ENCODE results near the gene OR51B5.
"Not testable (repeated sequence)": the region's sequence is repeated elsewhere in the genome, so short reads cannot be mapped to it uniquely, and the experiment has no call there.

The OR51B5 gene

DNA sequence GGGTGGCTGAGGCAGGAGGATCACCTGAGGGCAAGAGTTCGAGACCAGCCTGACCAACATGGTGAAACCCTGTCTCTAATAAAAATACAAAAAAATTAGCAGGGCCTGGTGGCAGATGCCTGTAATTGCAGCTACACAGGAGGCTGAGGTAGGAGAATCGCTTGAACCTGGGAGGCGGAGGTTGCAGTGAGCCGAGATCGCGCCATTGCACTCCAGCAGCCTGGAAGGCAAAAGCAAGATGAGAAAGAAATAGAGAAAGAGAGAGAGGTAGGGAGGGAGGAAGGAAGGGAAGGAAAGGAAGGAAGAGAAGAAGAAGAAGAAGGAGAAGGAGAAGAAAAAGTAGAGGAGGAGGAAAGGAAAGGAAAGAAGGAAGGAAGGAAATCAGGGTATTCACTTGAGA lies 23.0 kb upstream of the OR51B5 start:
- not testable (repeated sequence) for H3K4me1 ChIP-seq (ENCODE audit: control insufficient read depth in 2 of 2, insufficient read depth in 2 of 2, low read length in 2 of 2); H3K9me3 ChIP-seq (ENCODE audit: control insufficient read depth in 2 of 2, low read length in 2 of 2); H3K9ac ChIP-seq (ENCODE audit: low read depth in 1 of 2, low read length in 2 of 2); H3K4me3 ChIP-seq (ENCODE audit: low read length in 2 of 2); H3K27me3 ChIP-seq (ENCODE audit: control insufficient read depth in 2 of 2, insufficient read depth in 2 of 2, low read length in 2 of 2); H3K36me3 ChIP-seq (ENCODE audit: control insufficient read depth in 2 of 2, insufficient read depth in 2 of 2, low read length in 2 of 2); H3K27ac ChIP-seq (ENCODE audit: low read depth in 2 of 2, low read length in 2 of 2)

DNA sequence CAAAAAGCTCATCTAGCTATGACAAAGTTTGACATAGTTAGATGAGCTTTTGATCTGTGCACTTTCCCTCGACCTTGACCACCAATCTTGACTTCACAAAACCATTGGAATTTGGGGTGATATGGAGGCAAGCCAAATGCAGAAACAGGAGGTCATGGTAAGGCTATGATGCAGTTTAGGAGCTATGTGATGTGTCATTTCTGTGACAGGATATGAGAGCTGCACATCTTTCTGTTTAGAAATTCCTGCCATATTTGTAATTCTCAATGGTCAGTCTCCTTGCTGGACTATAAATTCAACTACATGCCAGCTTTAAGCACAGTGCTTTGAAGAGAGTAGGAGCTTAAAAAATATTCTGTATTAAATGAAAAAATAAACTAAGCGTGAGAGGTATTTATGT lies 20.9 kb upstream of the OR51B5 start:
- no peak overlapping the region for H3K9ac ChIP-seq (ENCODE audit: low read depth in 1 of 2, low read length in 2 of 2)
- no peak overlapping the region for H3K4me3 ChIP-seq (ENCODE audit: low read length in 2 of 2)
- no peaks in the 10 kb centered on the region for H3K27me3 ChIP-seq (ENCODE audit: control insufficient read depth in 2 of 2, insufficient read depth in 2 of 2, low read length in 2 of 2)
- no peaks in the 10 kb centered on the region for H3K9me3 ChIP-seq (ENCODE audit: control insufficient read depth in 2 of 2, low read length in 2 of 2)
- H3K27ac ChIP-seq (ENCODE audit: low read depth in 2 of 2, low read length in 2 of 2) = no peak overlapping the region
- no peaks in the 10 kb centered on the region for H3K4me1 ChIP-seq (ENCODE audit: control insufficient read depth in 2 of 2, insufficient read depth in 2 of 2, low read length in 2 of 2)
- no peaks in the 10 kb centered on the region for H3K36me3 ChIP-seq (ENCODE audit: control insufficient read depth in 2 of 2, insufficient read depth in 2 of 2, low read length in 2 of 2)

DNA sequence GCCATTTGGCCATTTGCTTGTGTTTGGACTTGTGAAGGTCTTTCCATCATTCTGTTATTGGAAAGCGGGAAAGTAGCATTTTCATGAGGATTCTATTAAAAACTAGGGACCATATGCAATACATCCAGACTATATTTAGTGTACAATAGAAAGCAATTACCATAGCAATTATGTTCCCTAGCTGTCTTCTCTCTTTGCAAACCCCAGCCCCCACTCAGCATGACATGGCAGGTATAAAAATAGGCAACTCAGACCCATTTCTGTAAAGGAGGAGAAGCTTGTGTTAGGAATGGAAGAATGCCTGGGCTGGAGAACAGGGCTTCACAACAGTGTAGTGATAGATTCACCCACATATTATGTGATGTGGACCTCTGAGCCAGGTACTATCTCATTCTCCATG lies 20.4 kb upstream of the OR51B5 start:
- H3K4me3 ChIP-seq (ENCODE audit: low read length in 2 of 2) = no peak overlapping the region
- H3K27me3 ChIP-seq (ENCODE audit: control insufficient read depth in 2 of 2, insufficient read depth in 2 of 2, low read length in 2 of 2) = no peaks in the 10 kb centered on the region
- no peaks in the 10 kb centered on the region for H3K9me3 ChIP-seq (ENCODE audit: control insufficient read depth in 2 of 2, low read length in 2 of 2)
- H3K4me1 ChIP-seq (ENCODE audit: control insufficient read depth in 2 of 2, insufficient read depth in 2 of 2, low read length in 2 of 2) = no peaks in the 10 kb centered on the region
- no peak overlapping the region for H3K27ac ChIP-seq (ENCODE audit: low read depth in 2 of 2, low read length in 2 of 2)
- H3K36me3 ChIP-seq (ENCODE audit: control insufficient read depth in 2 of 2, insufficient read depth in 2 of 2, low read length in 2 of 2) = no peaks in the 10 kb centered on the region
- no peak overlapping the region for H3K9ac ChIP-seq (ENCODE audit: low read depth in 1 of 2, low read length in 2 of 2)

DNA sequence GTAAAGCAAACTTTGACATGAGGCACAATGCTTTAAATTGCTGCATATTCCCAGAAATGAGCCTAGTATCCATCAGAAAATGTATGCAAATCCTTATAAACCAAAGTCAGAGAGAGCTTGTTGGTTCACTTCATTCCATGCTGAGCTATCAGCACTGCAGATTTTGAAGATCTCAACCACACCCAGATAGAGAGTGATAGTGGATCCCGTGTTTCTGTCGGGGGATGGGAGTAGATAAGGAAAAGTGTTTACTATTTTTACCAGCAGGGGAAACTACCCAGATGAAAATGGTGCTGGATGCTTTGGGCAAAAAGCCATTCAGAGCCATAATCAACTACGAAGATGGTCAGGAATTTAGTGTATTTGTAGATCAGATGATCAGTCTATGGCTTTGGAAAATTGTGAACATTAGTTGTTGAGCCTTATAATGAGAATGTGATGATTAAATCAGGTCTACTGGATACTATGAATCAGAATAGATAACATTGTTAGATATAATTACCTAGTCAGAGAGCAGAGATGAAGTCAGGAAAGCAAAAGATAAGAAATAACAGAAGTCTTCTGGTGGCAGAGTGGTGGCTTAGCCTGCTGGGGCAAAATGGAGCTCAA lies 18.8 kb upstream of the OR51B5 start:
- H3K4me3 ChIP-seq (ENCODE audit: low read length in 2 of 2) = no peak overlapping the region
- H3K9ac ChIP-seq (ENCODE audit: low read depth in 1 of 2, low read length in 2 of 2) = no peak overlapping the region

DNA sequence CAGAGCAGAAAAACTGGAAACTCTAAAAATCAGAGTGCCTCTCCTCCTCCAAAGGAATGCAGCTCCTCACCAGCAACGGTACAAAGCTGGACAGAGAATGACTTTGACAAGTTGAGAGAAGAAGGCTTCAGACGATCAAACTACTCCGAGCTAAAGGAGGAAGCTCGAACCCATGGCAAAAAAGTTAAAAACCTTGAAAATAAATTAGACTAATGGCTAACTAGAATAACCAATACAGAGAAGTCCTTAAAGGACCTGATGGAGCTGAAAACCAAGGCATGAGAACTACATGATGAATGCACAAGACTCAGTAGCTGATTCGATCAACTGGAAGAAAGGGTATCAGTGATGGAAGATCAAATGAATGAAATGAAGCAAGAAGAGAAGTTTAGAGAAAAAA lies 12.7 kb upstream of the OR51B5 start:
- H3K4me1 ChIP-seq (ENCODE audit: control insufficient read depth in 2 of 2, insufficient read depth in 2 of 2, low read length in 2 of 2); H3K9me3 ChIP-seq (ENCODE audit: control insufficient read depth in 2 of 2, low read length in 2 of 2); H3K27ac ChIP-seq (ENCODE audit: low read depth in 2 of 2, low read length in 2 of 2); H3K9ac ChIP-seq (ENCODE audit: low read depth in 1 of 2, low read length in 2 of 2); H3K36me3 ChIP-seq (ENCODE audit: control insufficient read depth in 2 of 2, insufficient read depth in 2 of 2, low read length in 2 of 2); H3K27me3 ChIP-seq (ENCODE audit: control insufficient read depth in 2 of 2, insufficient read depth in 2 of 2, low read length in 2 of 2); H3K4me3 ChIP-seq (ENCODE audit: low read length in 2 of 2): not testable (repeated sequence)

More for the DNA sequence above, 18.8 kb upstream of the OR51B5 start:
- Histone ChIP-seq H3K9me3 (ENCODE audit: control insufficient read depth in 2 of 2, low read length in 2 of 2) (no peaks in the 10 kb centered on the region), H3K27ac (ENCODE audit: low read depth in 2 of 2, low read length in 2 of 2) (no peak overlapping the region), H3K36me3 (ENCODE audit: control insufficient read depth in 2 of 2, insufficient read depth in 2 of 2, low read length in 2 of 2) (no peaks in the 10 kb centered on the region), H3K4me1 (ENCODE audit: control insufficient read depth in 2 of 2, insufficient read depth in 2 of 2, low read length in 2 of 2) (no peaks in the 10 kb centered on the region), H3K27me3 (ENCODE audit: control insufficient read depth in 2 of 2, insufficient read depth in 2 of 2, low read length in 2 of 2) (no peaks in the 10 kb centered on the region)

DNA sequence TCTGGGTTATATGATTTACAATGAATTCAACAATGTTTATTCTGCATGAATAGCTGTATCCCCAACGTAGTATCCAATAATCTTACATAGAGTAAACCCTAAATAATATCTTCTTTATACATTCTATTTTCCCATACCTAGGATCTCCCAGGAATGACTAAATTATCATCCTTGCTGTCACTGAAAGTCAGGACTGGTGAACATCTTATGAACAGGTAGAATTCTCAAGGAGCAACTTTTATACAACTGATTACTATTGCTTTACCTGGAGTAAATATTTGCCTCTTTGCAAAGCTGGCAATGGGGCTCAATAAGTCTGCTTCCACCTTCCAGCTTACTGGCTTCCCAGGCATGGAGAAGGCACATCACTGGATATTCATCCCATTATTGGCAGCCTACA lies 7.9 kb upstream of the OR51B5 start, which contains the start of gene OR51B6:
OR51B6 (plus strand) TSS at position 301 of the 400 bp plus-strand sequence; CDS start at position 301, 0 bp downstream.
- no peak within 1 kb of the TSS for H3K27ac ChIP-seq (ENCODE audit: low read depth in 2 of 2, low read length in 2 of 2)
- H3K36me3 ChIP-seq (ENCODE audit: control insufficient read depth in 2 of 2, insufficient read depth in 2 of 2, low read length in 2 of 2) = no peaks in the 10 kb centered on the region
- H3K9me3 ChIP-seq (ENCODE audit: control insufficient read depth in 2 of 2, low read length in 2 of 2) = no peaks in the 10 kb centered on the region
- H3K4me1 ChIP-seq (ENCODE audit: control insufficient read depth in 2 of 2, insufficient read depth in 2 of 2, low read length in 2 of 2) = no peaks in the 10 kb centered on the region
- H3K4me3 ChIP-seq (ENCODE audit: low read length in 2 of 2) = no peak within 1 kb of the TSS
- H3K9ac ChIP-seq (ENCODE audit: low read depth in 1 of 2, low read length in 2 of 2) = no peak within 1 kb of the TSS
- no peaks in the 10 kb centered on the region for H3K27me3 ChIP-seq (ENCODE audit: control insufficient read depth in 2 of 2, insufficient read depth in 2 of 2, low read length in 2 of 2)

DNA sequence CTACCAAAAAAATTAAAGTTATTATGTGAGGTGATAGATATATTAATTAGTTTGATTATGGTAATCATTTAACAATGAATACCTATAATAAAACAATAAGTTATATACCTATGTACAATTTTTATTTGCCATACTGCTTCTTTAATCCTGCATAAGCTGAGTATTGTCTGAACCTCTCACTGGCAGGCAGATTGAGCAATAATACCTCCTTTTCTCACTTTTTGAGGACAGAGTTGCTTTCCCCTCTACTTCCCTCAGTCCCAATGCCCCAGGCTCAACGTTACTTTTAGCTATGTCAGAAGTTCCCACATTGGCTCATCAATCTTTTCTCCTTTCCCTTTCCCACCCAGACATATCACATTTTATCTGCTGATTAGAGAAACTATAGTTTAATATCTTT lies 6.2 kb upstream of the OR51B5 start:
- Histone ChIP-seq H3K27ac (ENCODE audit: low read depth in 2 of 2, low read length in 2 of 2) (no peak overlapping the region), H3K4me1 (ENCODE audit: control insufficient read depth in 2 of 2, insufficient read depth in 2 of 2, low read length in 2 of 2) (no peaks in the 10 kb centered on the region), H3K9me3 (ENCODE audit: control insufficient read depth in 2 of 2, low read length in 2 of 2) (no peaks in the 10 kb centered on the region), H3K27me3 (ENCODE audit: control insufficient read depth in 2 of 2, insufficient read depth in 2 of 2, low read length in 2 of 2) (no peaks in the 10 kb centered on the region), H3K4me3 (ENCODE audit: low read length in 2 of 2) (no peak overlapping the region), H3K9ac (ENCODE audit: low read depth in 1 of 2, low read length in 2 of 2) (no peak overlapping the region), H3K36me3 (ENCODE audit: control insufficient read depth in 2 of 2, insufficient read depth in 2 of 2, low read length in 2 of 2) (no peaks in the 10 kb centered on the region)

DNA sequence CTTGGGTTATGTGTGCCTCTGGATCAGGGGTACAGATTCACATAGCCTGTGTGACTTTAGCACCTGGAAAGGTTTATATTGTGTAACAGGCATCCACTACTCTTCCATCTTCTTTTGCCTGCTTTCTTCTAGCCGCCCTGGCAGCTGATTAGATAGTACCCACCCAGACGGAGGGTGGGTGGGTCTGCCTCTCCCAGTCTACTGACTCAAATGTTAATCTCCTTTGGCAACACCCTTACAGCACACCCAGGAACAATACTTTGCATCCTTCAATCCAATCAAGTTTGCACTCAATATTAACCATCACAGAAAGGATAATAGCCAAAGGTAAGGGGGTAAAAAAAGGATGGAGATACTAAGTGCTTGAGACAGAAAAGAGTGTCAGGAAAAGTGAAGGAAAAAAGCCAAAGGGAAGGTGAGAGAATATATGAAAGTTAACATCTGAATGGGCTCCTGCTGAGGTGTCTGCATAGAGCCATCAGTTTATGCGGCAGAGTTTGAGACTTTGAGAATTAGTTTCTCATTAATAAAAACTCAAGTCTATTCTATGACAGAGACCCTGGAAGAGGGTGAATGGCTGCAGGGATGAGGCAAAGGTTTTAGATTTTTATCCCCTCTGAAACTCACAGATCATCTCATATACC lies 5.3 kb upstream of the OR51B5 start:
- Histone ChIP-seq H3K4me1 (ENCODE audit: control insufficient read depth in 2 of 2, insufficient read depth in 2 of 2, low read length in 2 of 2) (no peaks in the 10 kb centered on the region), H3K27me3 (ENCODE audit: control insufficient read depth in 2 of 2, insufficient read depth in 2 of 2, low read length in 2 of 2) (no peaks in the 10 kb centered on the region), H3K27ac (ENCODE audit: low read depth in 2 of 2, low read length in 2 of 2) (no peak overlapping the region), H3K9ac (ENCODE audit: low read depth in 1 of 2, low read length in 2 of 2) (no peak overlapping the region), H3K36me3 (ENCODE audit: control insufficient read depth in 2 of 2, insufficient read depth in 2 of 2, low read length in 2 of 2) (no peaks in the 10 kb centered on the region), H3K4me3 (ENCODE audit: low read length in 2 of 2) (no peak overlapping the region), H3K9me3 (ENCODE audit: control insufficient read depth in 2 of 2, low read length in 2 of 2) (no peaks in the 10 kb centered on the region)

DNA sequence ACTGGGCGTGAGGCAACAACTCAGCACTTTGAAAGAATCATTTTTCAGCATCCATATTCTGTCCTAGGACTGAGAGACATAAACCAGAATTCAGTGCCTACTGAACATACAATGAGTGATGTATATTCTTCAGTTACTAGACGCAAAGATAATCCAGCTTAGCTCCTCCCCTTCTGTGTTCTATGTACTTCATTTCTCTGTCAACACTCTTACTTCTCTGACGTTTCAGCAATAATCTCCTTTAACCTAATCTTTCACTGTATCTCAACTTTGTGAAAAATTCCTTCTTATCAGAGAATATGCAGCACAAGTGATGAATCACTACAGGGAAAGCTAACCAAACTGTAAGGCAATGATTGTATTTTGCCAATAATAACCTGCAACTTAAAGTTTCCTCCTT lies 2.5 kb upstream of the OR51B5 start:
- Histone ChIP-seq H3K27ac (ENCODE audit: low read depth in 2 of 2, low read length in 2 of 2) (no peak overlapping the region), H3K4me1 (ENCODE audit: control insufficient read depth in 2 of 2, insufficient read depth in 2 of 2, low read length in 2 of 2) (no peaks in the 10 kb centered on the region), H3K9me3 (ENCODE audit: control insufficient read depth in 2 of 2, low read length in 2 of 2) (no peaks in the 10 kb centered on the region), H3K27me3 (ENCODE audit: control insufficient read depth in 2 of 2, insufficient read depth in 2 of 2, low read length in 2 of 2) (no peaks in the 10 kb centered on the region), H3K4me3 (ENCODE audit: low read length in 2 of 2) (no peak overlapping the region), H3K9ac (ENCODE audit: low read depth in 1 of 2, low read length in 2 of 2) (no peak overlapping the region), H3K36me3 (ENCODE audit: control insufficient read depth in 2 of 2, insufficient read depth in 2 of 2, low read length in 2 of 2) (no peaks in the 10 kb centered on the region)

DNA sequence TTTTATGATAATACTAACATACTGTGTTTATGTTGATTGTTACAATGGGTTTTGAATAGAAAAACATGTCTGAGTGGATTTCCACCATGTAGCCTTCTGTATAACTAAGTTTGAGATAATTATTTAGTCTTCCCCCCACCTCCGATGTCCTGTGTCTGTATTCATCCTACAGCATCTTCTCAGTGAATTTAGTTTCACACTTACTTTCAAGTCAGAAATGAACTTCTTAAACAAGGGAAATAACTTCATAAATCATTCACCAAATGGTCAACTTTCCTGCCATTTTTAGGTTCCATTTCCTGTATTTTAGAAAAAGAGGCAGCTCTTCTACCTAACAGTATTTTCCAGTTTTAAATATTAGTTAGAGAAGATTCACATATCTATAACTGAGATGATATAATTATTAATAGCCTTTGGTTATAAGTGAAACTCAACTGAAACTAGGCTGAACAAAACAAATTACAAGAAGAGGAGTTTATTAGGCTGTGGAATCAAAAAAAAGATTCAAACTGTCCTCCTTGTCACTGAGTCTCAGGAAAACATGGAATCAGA lies 3.5 kb downstream of the OR51B5 start:
- no peak overlapping the region for H3K27ac ChIP-seq (ENCODE audit: low read depth in 2 of 2, low read length in 2 of 2)
- no peaks in the 10 kb centered on the region for H3K36me3 ChIP-seq (ENCODE audit: control insufficient read depth in 2 of 2, insufficient read depth in 2 of 2, low read length in 2 of 2)
- no peaks in the 10 kb centered on the region for H3K27me3 ChIP-seq (ENCODE audit: control insufficient read depth in 2 of 2, insufficient read depth in 2 of 2, low read length in 2 of 2)
- no peaks in the 10 kb centered on the region for H3K4me1 ChIP-seq (ENCODE audit: control insufficient read depth in 2 of 2, insufficient read depth in 2 of 2, low read length in 2 of 2)
- H3K9me3 ChIP-seq (ENCODE audit: control insufficient read depth in 2 of 2, low read length in 2 of 2) = no peaks in the 10 kb centered on the region
- no peak overlapping the region for H3K4me3 ChIP-seq (ENCODE audit: low read length in 2 of 2)
- H3K9ac ChIP-seq (ENCODE audit: low read depth in 1 of 2, low read length in 2 of 2) = no peak overlapping the region
